ENCODE results near the gene SIM2. TPM values are rescaled to one million over a fixed set of nuclear protein-coding genes. Genes with fewer than 3 reads are reported as not detected.
"Not testable (repeated sequence)": the region's sequence is repeated elsewhere in the genome, so short reads cannot be mapped to it uniquely, and the experiment has no call there.

The SIM2 gene
- total and polyA plus RNA-seq, 2 experiments from 2014 or later = 0.16 to 0.49 TPM

GRCh38 chr21:36671836-36672235, 27.1 kb upstream of the SIM2 start:
- no peak overlapping the region for H3K4me2 ChIP-seq
- no peak overlapping the region for H3K4me3 ChIP-seq
- H3K79me2 ChIP-seq (replicated peaks; ENCODE audit: insufficient read depth) = no peaks in the 10 kb centered on the region
- no peaks in the 10 kb centered on the region for H3F3A ChIP-seq (replicated peaks; ENCODE audit: low read depth)
- H3K9me3 Mint-ChIP-seq = 0 out of 3 replicates have a peak, but pooled peaks cover 2% of the 10 kb centered on the region
- H2AFZ ChIP-seq = no peak overlapping the region
- H3K36me3 Mint-ChIP-seq (ENCODE audit: low read depth) = no peaks in the 10 kb centered on the region
- no peak overlapping the region for H3K27ac Mint-ChIP-seq
- H3K4me1 ChIP-seq (ENCODE audit: insufficient read depth) = peaks cover 9% of the 10 kb centered on the region
- H3K4me1 Mint-ChIP-seq = peaks cover 10% of the 10 kb centered on the region
- peaks cover 10% of the 10 kb centered on the region for H3K27me3 Mint-ChIP-seq (ENCODE audit: insufficient read depth, low read depth, poor library complexity)
- H3K27ac ChIP-seq (ENCODE audit: low read depth) = no peak overlapping the region
- no peaks in the 10 kb centered on the region for H3K36me3 ChIP-seq (ENCODE audit: insufficient read depth)
- H3K9me2 ChIP-seq (ENCODE audit: insufficient read depth) = no peaks in the 10 kb centered on the region
- DNase-seq (ENCODE audit: low spot score) = no peak
- TF ChIP-seq NANOG (IDR thresholded peaks at IDR 0.05; ENCODE audit: borderline replicate concordance) (no peak), EZH2phosphoT487 (IDR thresholded peaks at IDR 0.05; ENCODE audit: unreplicated experiment) (no peak), ZNF114 (CRISPR knock-in tag; IDR thresholded peaks at IDR 0.05) (no peak), REST (IDR thresholded peaks at IDR 0.05; ENCODE audit: unreplicated experiment) (no peak), CREB1 (CRISPR knock-in tag; IDR thresholded peaks at IDR 0.05; ENCODE audit: low read depth) (no peak), ZNF331 (CRISPR knock-in tag; IDR thresholded peaks at IDR 0.05; ENCODE audit: low read depth) (no peak), STAT1 (IDR thresholded peaks at IDR 0.05; ENCODE audit: unreplicated experiment) (no peak), EZH2 (IDR thresholded peaks at IDR 0.05; ENCODE audit: low read depth, unreplicated experiment) (no peak), POLR2AphosphoS5 (IDR thresholded peaks at IDR 0.05; ENCODE audit: low read depth) (no peak)
- TF ChIP-seq, protein P1, sequence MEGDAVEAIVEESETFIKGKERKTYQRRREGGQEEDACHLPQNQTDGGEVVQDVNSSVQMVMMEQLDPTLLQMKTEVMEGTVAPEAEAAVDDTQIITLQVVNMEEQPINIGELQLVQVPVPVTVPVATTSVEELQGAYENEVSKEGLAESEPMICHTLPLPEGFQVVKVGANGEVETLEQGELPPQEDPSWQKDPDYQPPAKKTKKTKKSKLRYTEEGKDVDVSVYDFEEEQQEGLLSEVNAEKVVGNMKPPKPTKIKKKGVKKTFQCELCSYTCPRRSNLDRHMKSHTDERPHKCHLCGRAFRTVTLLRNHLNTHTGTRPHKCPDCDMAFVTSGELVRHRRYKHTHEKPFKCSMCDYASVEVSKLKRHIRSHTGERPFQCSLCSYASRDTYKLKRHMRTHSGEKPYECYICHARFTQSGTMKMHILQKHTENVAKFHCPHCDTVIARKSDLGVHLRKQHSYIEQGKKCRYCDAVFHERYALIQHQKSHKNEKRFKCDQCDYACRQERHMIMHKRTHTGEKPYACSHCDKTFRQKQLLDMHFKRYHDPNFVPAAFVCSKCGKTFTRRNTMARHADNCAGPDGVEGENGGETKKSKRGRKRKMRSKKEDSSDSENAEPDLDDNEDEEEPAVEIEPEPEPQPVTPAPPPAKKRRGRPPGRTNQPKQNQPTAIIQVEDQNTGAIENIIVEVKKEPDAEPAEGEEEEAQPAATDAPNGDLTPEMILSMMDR (conservative IDR thresholded peaks at IDR 0.05; ENCODE audit: low read depth in 2 of 2) = no peak
- TF ChIP-seq, protein P2, sequence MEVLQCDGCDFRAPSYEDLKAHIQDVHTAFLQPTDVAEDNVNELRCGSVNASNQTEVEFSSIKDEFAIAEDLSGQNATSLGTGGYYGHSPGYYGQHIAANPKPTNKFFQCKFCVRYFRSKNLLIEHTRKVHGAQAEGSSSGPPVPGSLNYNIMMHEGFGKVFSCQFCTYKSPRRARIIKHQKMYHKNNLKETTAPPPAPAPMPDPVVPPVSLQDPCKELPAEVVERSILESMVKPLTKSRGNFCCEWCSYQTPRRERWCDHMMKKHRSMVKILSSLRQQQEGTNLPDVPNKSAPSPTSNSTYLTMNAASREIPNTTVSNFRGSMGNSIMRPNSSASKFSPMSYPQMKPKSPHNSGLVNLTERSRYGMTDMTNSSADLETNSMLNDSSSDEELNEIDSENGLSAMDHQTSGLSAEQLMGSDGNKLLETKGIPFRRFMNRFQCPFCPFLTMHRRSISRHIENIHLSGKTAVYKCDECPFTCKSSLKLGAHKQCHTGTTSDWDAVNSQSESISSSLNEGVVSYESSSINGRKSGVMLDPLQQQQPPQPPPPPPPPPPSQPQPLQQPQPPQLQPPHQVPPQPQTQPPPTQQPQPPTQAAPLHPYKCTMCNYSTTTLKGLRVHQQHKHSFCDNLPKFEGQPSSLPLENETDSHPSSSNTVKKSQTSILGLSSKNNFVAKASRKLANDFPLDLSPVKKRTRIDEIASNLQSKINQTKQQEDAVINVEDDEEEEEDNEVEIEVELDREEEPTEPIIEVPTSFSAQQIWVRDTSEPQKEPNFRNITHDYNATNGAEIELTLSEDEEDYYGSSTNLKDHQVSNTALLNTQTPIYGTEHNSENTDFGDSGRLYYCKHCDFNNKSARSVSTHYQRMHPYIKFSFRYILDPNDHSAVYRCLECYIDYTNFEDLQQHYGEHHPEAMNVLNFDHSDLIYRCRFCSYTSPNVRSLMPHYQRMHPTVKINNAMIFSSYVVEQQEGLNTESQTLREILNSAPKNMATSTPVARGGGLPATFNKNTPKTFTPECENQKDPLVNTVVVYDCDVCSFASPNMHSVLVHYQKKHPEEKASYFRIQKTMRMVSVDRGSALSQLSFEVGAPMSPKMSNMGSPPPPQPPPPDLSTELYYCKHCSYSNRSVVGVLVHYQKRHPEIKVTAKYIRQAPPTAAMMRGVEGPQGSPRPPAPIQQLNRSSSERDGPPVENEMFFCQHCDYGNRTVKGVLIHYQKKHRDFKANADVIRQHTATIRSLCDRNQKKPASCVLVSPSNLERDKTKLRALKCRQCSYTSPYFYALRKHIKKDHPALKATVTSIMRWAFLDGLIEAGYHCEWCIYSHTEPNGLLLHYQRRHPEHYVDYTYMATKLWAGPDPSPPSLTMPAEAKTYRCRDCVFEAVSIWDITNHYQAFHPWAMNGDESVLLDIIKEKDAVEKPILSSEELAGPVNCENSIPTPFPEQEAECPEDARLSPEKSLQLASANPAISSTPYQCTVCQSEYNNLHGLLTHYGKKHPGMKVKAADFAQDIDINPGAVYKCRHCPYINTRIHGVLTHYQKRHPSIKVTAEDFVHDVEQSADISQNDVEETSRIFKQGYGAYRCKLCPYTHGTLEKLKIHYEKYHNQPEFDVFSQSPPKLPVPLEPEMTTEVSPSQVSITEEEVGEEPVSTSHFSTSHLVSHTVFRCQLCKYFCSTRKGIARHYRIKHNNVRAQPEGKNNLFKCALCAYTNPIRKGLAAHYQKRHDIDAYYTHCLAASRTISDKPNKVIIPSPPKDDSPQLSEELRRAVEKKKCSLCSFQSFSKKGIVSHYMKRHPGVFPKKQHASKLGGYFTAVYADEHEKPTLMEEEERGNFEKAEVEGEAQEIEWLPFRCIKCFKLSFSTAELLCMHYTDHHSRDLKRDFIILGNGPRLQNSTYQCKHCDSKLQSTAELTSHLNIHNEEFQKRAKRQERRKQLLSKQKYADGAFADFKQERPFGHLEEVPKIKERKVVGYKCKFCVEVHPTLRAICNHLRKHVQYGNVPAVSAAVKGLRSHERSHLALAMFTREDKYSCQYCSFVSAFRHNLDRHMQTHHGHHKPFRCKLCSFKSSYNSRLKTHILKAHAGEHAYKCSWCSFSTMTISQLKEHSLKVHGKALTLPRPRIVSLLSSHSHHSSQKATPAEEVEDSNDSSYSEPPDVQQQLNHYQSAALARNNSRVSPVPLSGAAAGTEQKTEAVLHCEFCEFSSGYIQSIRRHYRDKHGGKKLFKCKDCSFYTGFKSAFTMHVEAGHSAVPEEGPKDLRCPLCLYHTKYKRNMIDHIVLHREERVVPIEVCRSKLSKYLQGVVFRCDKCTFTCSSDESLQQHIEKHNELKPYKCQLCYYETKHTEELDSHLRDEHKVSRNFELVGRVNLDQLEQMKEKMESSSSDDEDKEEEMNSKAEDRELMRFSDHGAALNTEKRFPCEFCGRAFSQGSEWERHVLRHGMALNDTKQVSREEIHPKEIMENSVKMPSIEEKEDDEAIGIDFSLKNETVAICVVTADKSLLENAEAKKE (CRISPR knock-in tag; IDR thresholded peaks at IDR 0.05) = no peak
- H4K20me1 ChIP-seq (replicated peaks; ENCODE audit: insufficient read depth) = no peaks in the 10 kb centered on the region
- ATAC-seq = no peak
- H3K27me3 ChIP-seq (ENCODE audit: insufficient read depth) = peaks cover 1% of the 10 kb centered on the region
- no peak overlapping the region for H3K4me3 Mint-ChIP-seq

GRCh38 chr21:36672296-36672695, 26.6 kb upstream of the SIM2 start:
- H3K4me3 Mint-ChIP-seq; ATAC-seq; H3K36me3 ChIP-seq (ENCODE audit: insufficient read depth); H3K27ac Mint-ChIP-seq; H3K9me2 ChIP-seq (ENCODE audit: insufficient read depth); H3K79me2 ChIP-seq (replicated peaks; ENCODE audit: insufficient read depth); H3K4me3 ChIP-seq; H3K36me3 Mint-ChIP-seq (ENCODE audit: low read depth); H2AFZ ChIP-seq; H3K9me3 Mint-ChIP-seq; H3K27me3 Mint-ChIP-seq (ENCODE audit: insufficient read depth, low read depth, poor library complexity); H3K27ac ChIP-seq (ENCODE audit: low read depth); H3K27me3 ChIP-seq (ENCODE audit: insufficient read depth); DNase-seq (ENCODE audit: low spot score); H4K20me1 ChIP-seq (replicated peaks; ENCODE audit: insufficient read depth); H3F3A ChIP-seq (replicated peaks; ENCODE audit: low read depth); H3K4me2 ChIP-seq: not testable (repeated sequence)
- H3K4me1 Mint-ChIP-seq = peaks cover 10% of the 10 kb centered on the region
- H3K4me1 ChIP-seq (ENCODE audit: insufficient read depth) = peaks cover 11% of the 10 kb centered on the region
